Suprapubic skin (tissue), 3 donors: Measurements from ENCODE around the gene FBXO17.

Experiments
- POLR2A ChIP-seq, 2 donors: fragments of 450-650 bp; IDR thresholded peaks; one replicate each; pipeline ENCODE4 v1.6.1; 2017; ENCODE audit warnings: antibody characterized with exemption in 2 of 2, mild to moderate bottlenecking in 2 of 2, moderate library complexity in 2 of 2
- TF ChIP-seq, protein P1 (sequence below), 2 donors: fragments of 200-600 bp in 1 of 2; fragments of 450-650 bp in 1 of 2; sonication (generic) in 1 of 2; IDR thresholded peaks; one replicate each; pipeline ENCODE4 v1.5.1; 2016 to 2019; ENCODE audit warnings: antibody characterized with exemption in 2 of 2, mild to moderate bottlenecking in 1 of 2, moderate library complexity in 1 of 2

DNA sequence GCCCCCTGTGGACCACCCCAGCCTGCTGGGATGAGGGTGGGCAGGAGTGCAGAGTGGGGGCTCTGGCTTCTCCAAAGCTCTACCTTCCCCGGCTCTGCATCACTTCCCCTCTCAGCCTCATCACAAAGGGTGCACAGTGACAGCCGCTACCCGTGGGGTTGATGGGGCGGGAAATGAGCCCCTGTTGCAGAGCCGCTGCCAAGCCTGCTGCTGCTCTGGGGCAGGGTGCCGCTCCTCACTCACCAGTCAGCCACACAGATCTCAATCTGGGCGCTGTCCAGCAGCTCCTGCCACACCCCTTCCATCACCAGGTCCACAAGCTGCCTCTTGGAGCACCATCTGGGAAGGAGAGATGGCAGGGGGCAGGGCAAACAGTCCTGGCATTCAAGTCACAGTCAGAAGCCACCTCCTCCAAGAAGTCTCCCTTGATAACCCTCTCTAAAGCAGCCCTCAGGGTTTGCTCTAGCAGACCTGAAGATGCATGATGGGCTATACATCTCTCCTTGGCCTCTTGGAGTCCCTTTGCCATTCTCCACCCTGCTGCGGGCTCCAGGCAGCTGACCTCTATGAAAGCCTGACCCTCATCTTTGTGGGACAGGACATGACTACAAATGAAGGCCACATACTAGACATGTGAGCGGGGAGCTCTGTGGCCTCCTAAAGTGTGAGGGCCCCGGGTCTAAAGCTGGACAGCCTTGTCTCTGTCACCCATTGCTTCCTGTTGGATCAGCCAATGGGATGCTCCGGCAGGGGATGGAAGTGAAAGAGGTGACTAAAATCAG is 29.1 kb downstream of the FBXO17 start:
- TF ChIP-seq, protein P1, sequence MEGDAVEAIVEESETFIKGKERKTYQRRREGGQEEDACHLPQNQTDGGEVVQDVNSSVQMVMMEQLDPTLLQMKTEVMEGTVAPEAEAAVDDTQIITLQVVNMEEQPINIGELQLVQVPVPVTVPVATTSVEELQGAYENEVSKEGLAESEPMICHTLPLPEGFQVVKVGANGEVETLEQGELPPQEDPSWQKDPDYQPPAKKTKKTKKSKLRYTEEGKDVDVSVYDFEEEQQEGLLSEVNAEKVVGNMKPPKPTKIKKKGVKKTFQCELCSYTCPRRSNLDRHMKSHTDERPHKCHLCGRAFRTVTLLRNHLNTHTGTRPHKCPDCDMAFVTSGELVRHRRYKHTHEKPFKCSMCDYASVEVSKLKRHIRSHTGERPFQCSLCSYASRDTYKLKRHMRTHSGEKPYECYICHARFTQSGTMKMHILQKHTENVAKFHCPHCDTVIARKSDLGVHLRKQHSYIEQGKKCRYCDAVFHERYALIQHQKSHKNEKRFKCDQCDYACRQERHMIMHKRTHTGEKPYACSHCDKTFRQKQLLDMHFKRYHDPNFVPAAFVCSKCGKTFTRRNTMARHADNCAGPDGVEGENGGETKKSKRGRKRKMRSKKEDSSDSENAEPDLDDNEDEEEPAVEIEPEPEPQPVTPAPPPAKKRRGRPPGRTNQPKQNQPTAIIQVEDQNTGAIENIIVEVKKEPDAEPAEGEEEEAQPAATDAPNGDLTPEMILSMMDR (IDR thresholded peaks at IDR 0.05) = no peak
- no peak for TF ChIP-seq POLR2A (IDR thresholded peaks at IDR 0.05)
